Activated T-cell treated with anti-CD3 and anti-CD28 coated beads, Interleukin-2, amount 50 U/mL, for 1 hour (primary cell): Measurements from ENCODE around the gene CHRD.
"Not testable (repeated sequence)": the region's sequence is repeated elsewhere in the genome, so short reads cannot be mapped to it uniquely, and the experiment has no call there.

Experiments
- DNase-seq: peaks from one replicate; pipeline ENCODE4 v3.0.0-alpha.2; 2020

The CHRD gene

GRCh38 chr3:184428561-184429175, 48.8 kb downstream of the CHRD start:
- DNase-seq: no peak

GRCh38 chr3:184429786-184430185, 49.9 kb downstream of the CHRD start:
- no peak for DNase-seq

GRCh38 chr3:184430940-184431339, 51.1 kb downstream of the CHRD start:
- no peak for DNase-seq

GRCh38 chr3:184433178-184433577, 53.3 kb downstream of the CHRD start:
- DNase-seq: not testable (repeated sequence)

GRCh38 chr3:184439096-184439495, 59.2 kb downstream of the CHRD start:
- DNase-seq: no peak
